HepG2 (cell line): ENCODE measurements around the gene EEF1AKMT3.
"Not testable (repeated sequence)": the region's sequence is repeated elsewhere in the genome, so short reads cannot be mapped to it uniquely, and the experiment has no call there.

Experiments
- CTCF ChIP-seq: sonication (generic); formaldehyde crosslinking; IDR thresholded peaks from 2 replicates; pipeline ENCODE4 v1.5.0; 2020; ENCODE audit warnings: mild to moderate bottlenecking, missing genetic modification reagents, moderate library complexity
- KAT2B ChIP-seq: fragments of 150-350 bp; IDR thresholded peaks from 2 replicates; pipeline ENCODE4 v1.6.1; 2014; ENCODE audit warnings: low read depth, low read length, borderline replicate concordance
- MAFF ChIP-seq: IDR thresholded peaks from 2 replicates; pipeline ENCODE4 v1.6.1; 2011; ENCODE audit warnings: low read depth, low read length, improper control_type of control experiment
- NFE2L2 ChIP-seq: fragments of 150-350 bp; IDR thresholded peaks from 2 replicates; pipeline ENCODE4 v1.6.1; 2014; ENCODE audit warnings: low read length
- POLR2A ChIP-seq, 2 experiments: IDR thresholded peaks; 2 replicates each; pipeline ENCODE4 v1.6.1; 2011; ENCODE audit warnings: low read depth in 2 of 2, low read length in 2 of 2, mild to moderate bottlenecking in 1 of 2, moderate library complexity in 1 of 2; ENCODE audit not compliant: insufficient read depth in 1 of 2
- POLR2AphosphoS5 ChIP-seq: IDR thresholded peaks from 2 replicates; pipeline ENCODE4 v1.6.1; 2012; ENCODE audit warnings: low read depth, low read length
- SALL2 ChIP-seq: sonication (generic); formaldehyde crosslinking; IDR thresholded peaks from 2 replicates; pipeline ENCODE4 v1.8.1; 2023; ENCODE audit warnings: mild to moderate bottlenecking, missing genetic modification reagents, inconsistent platforms
- TCF7 ChIP-seq: sonication (generic); IDR thresholded peaks from 2 replicates; pipeline ENCODE4 v1.6.1; 2016; ENCODE audit warnings: antibody characterized with exemption, low read depth
- ZNF33B ChIP-seq: sonication (generic); formaldehyde crosslinking; IDR thresholded peaks from 2 replicates; pipeline ENCODE4 v1.5.1; 2020; ENCODE audit warnings: mild to moderate bottlenecking, missing genetic modification reagents
- ZNF451 ChIP-seq: sonication (generic); formaldehyde crosslinking; IDR thresholded peaks from 2 replicates; pipeline ENCODE4 v1.5.0; 2020; ENCODE audit warnings: mild to moderate bottlenecking, missing genetic modification reagents
- ZNF816 ChIP-seq: sonication (generic); formaldehyde crosslinking; IDR thresholded peaks from 2 replicates; pipeline ENCODE4 v1.8.0; 2022; ENCODE audit warnings: missing genetic modification reagents, mild to moderate bottlenecking, borderline replicate concordance
- TF ChIP-seq, protein P1 (sequence below): sonication (generic); formaldehyde crosslinking; IDR thresholded peaks from 2 replicates; pipeline ENCODE4 v1.8.0; 2022; ENCODE audit warnings: mild to moderate bottlenecking, missing genetic modification reagents, borderline replicate concordance
- TF ChIP-seq, protein P2 (sequence below), 2 experiments: sonication (generic) in 1 of 2; formaldehyde crosslinking in 1 of 2; IDR thresholded peaks; 2 replicates each; pipeline versions ENCODE4 v1.5.1 to v1.6.1; 2011 to 2020; ENCODE audit warnings: borderline replicate concordance in 1 of 2, low read depth in 1 of 2, low read length in 1 of 2, mild to moderate bottlenecking in 1 of 2, missing genetic modification reagents in 1 of 2, moderate library complexity in 1 of 2

- TF ChIP-seq, protein P1, sequence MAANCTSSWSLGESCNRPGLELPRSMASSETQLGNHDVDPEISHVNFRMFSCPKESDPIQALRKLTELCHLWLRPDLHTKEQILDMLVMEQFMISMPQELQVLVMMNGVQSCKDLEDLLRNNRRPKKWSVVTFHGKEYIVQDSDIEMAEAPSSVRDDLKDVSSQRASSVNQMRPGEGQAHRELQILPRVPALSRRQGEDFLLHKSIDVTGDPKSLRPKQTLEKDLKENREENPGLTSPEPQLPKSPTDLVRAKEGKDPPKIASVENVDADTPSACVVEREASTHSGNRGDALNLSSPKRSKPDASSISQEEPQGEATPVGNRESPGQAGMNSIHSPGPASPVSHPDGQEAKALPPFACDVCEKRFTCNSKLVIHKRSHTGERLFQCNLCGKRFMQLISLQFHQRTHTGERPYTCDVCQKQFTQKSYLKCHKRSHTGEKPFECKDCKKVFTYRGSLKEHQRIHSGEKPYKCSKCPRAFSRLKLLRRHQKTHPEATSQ (CRISPR knock-in tag): not testable (repeated sequence)
- not testable (repeated sequence) for TF ChIP-seq POLR2A (IDR thresholded peaks at IDR 0.05; ENCODE audit: insufficient read depth in 1 of 2, low read depth in 2 of 2, low read length in 2 of 2); ZNF451; MAFF; ZNF33B (CRISPR knock-in tag); SALL2 (CRISPR knock-in tag); NFE2L2; POLR2AphosphoS5; ZNF816; CTCF (CRISPR knock-in tag); TCF7; KAT2B
- TF ChIP-seq, protein P2, sequence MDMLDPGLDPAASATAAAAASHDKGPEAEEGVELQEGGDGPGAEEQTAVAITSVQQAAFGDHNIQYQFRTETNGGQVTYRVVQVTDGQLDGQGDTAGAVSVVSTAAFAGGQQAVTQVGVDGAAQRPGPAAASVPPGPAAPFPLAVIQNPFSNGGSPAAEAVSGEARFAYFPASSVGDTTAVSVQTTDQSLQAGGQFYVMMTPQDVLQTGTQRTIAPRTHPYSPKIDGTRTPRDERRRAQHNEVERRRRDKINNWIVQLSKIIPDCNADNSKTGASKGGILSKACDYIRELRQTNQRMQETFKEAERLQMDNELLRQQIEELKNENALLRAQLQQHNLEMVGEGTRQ (IDR thresholded peaks at IDR 0.05; ENCODE audit: low read depth, low read length): not testable (repeated sequence)
- TF ChIP-seq, protein P2 (CRISPR knock-in tag; IDR thresholded peaks at IDR 0.05; ENCODE audit: borderline replicate concordance): not testable (repeated sequence)
Measured at GRCh38 chr12:57774634-57775033, 2.2 kb downstream of the EEF1AKMT3 start.
